Activated T-cell treated with anti-CD3 and anti-CD28 coated beads, Interleukin-2, amount 50 U/mL, for 1 hour (primary cell): ENCODE data around the gene ELP4.
"Not testable (repeated sequence)": the region's sequence is repeated elsewhere in the genome, so short reads cannot be mapped to it uniquely, and the experiment has no call there.

Experiments
- DNase-seq: peaks from one replicate; pipeline ENCODE4 v3.0.0-alpha.2; 2020

Gene ELP4

GRCh38 chr11:31649129-31649966, 139.8 kb downstream of the ELP4 start:
- no peak for DNase-seq

GRCh38 chr11:31651208-31651607, 141.6 kb downstream of the ELP4 start:
- no peak for DNase-seq

- DNase-seq: no peak
These were observed 142.3 kb downstream of the ELP4 start for GRCh38 chr11:31651822-31652221.

DNA sequence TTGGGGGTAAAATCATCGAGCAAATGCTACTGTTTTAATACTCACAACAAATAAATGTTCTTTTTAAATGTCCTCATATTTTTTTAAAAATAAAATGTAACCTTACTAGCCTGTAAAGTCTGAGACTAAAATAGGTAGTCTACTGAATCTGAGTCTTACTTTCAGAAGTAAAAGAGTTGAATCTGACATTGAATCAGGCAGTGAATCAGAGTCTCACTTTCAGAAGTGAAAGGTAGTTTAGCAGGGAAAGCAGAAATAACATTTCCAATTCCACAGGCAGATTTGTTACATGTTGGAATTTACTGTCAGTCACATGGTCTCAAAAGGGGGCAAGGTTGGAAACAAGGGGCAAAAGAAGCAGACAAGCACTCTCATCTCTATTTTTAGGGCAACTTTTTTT, 143.0 kb downstream of the ELP4 start:
- no peak for DNase-seq

DNA sequence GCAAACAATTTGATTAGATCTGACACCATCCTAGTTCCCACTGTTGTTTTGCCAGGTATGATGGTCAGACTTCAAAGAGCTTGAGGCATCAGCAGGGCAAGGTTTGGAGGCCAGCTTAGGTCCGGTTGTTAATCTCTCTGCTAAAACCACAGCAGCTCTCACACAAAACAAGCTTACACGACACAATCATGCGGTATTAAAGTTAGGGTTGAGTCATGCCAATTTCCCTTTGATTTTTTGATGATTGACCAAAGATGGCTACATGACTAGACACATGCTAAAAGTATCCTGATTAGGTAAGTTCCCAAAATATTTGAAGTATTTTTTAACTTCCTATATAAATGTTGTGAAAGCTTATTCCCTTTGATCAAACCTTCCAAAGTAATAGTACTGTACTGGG, 145.9 kb downstream of the ELP4 start:
- no peak for DNase-seq

- DNase-seq: no peak
These were observed 146.5 kb downstream of the ELP4 start for GRCh38 chr11:31656051-31656450.

GRCh38 chr11:31657091-31657490, 147.5 kb downstream of the ELP4 start:
- no peak for DNase-seq

- no peak for DNase-seq
These were observed 154.6 kb downstream of the ELP4 start for GRCh38 chr11:31664129-31664528.

DNA sequence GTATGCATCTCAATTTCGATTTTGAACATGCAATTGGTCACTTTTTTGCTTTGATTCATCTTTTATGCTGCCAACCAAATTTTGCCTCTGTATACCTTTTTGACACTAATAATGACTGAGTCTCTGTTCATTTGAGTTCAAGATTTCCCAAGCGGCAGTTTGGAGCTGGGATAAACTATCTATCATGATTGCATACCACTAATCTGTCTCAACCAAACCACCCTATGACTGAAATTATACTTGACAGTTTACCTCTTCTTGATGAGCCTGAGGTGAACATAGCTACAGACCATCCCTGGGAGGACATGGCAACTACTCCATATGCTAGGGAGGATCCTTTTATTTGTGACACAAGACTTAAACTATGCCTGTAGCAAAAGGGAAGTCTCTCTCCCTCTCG, 155.4 kb downstream of the ELP4 start:
- no peak for DNase-seq

DNA sequence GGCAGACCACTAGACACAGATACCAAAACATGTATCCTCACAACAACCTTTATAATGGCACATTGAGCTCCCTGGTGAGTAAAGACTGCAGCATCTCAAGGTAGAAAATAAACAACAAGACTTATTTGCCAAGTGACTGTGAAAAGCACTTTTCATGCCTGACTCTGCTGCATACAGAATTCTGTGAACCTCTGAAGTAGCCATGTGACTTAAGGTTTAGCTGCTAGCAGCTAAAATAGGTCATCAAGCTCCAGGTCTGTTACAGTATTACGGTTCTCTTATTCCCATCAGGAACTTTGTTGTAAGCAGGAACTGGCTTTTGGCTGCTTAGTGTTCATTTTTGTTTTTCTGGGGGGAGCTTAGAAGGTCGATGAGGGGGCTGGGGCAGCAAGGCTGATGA, 162.1 kb downstream of the ELP4 start:
- DNase-seq: no peak

DNA sequence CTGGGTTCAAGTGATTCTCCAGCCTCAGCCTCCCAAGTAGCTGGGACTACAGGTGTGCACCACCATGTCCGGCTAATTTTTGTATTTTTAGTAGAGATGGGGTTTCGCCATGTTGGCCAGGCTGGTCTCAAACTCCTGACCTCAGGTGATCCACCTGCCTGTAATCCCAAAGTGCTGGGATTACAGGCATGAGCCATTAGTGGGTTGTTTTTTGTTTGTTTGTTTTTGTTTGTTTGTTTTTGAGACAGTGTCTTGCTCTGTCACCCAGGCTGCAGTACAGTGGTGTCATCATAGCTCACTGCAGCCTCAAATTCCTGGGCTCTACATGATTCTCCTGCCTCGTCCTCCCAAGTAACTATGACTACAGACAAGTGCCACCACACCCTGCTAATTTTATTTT, 163.5 kb downstream of the ELP4 start:
- DNase-seq: not testable (repeated sequence)

DNA sequence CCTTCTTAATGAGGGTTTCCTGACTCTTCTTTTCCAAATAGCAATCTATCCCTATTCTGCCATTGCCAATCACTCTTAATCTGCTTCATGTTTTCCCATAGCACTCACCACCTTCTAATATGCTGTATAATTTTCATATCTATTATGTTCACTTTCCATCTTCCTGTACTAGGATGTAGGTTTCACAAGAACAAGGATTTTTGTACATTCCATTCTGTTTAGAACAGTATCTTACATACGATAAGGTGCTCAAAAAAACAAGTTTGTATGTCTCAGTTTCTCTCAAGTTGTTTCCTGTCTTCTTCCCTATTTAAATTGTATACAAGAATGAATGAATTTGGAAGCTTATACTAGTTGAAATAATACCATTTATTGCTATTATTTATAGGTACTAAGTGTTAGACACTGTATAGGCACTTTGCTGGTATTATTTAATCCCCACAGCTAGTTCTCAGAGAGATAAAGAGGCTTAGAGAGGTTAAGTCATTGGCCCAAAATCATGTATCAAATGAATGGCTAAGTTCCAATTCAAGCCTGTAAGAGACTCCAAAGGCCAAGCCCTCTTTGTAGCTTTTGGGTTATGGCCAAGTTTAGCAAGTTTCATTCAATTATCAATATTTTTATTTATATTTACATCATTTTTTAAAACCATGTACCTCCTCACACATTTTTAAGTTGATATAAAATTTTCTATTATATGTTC, 166.9 kb downstream of the ELP4 start:
- DNase-seq: no peak

GRCh38 chr11:31680770-31681169, 171.2 kb downstream of the ELP4 start:
- DNase-seq: no peak

DNA sequence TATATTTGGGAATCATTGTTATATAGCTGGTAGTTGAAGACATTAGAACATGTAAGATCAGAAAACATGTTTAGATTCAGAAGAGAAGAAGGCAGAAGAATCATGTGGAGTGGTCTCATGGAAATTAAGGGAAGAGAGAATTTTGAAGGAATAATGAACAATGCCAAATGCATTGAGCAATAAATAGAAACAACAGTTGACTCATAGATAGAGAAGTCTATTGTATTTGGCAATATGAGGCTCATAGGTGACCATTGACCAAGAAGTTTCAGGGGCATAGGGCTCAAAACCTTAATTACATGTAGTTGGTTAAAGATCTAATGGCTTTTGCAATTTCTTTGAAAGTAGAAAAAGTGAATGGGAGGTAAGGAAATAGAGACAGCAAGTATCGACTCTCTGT, 177.7 kb downstream of the ELP4 start:
- no peak for DNase-seq

DNA sequence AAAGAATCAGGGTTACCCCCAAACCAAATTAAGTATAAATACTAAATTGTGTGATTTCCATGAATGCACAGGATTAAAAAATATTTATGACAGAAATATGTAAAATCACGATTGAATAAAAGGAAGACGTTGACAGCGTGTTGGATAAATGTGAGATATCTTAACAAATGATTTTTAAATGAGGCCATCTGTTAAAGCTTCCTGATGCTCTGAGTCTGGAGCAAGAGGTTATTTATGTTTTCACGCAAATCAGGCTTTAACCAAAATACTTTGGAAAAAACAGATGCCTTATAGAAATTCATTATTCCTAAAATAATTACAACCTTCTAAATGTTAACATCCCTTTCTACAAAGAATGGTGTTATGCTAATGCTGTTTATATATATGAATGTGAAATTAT, 178.3 kb downstream of the ELP4 start:
- DNase-seq: no peak

DNA sequence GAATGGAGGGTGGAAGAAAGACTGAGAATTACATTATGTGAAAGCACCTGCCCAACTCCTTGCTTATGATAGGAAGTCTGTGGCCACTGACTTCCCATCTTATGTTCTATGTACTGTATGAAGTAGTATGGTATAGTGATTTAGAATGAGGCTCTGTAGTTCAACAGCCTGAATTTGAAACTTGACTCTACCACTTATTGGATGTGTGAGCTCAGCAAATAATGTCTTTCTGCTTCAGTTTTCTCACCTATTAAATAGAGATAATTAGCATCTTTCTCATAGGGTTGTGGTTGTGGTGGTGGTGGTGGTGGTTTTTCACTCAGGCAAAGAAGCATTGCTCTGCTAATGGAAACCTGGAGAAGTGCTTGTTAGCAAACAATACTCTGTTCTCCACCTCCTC, 180.0 kb downstream of the ELP4 start:
- DNase-seq: no peak

- DNase-seq: no peak
These were observed 180.5 kb downstream of the ELP4 start for GRCh38 chr11:31690041-31690440.

GRCh38 chr11:31690516-31690915, 180.9 kb downstream of the ELP4 start:
- no peak for DNase-seq

DNA sequence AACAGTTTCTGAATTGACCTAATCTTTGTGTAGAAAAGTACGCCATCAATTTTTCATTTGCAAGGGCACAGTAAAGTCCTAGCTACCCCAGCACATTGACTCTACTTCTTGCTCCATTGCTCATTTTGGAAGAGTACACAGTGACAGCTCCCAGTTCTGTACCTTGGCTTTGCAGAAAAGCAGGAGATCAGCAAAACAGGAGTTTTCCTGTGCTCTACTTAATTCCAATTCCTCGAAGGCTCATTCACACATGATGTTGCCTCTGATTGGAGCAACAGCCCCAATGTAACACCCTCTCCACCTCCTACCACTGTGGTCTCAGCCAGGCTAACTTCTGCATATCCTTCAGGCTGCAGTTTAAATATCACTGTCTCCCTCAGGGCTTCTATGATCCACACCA, 182.9 kb downstream of the ELP4 start:
- DNase-seq: no peak

GRCh38 chr11:31697049-31697448, 187.5 kb downstream of the ELP4 start:
- DNase-seq: not testable (repeated sequence)

DNA sequence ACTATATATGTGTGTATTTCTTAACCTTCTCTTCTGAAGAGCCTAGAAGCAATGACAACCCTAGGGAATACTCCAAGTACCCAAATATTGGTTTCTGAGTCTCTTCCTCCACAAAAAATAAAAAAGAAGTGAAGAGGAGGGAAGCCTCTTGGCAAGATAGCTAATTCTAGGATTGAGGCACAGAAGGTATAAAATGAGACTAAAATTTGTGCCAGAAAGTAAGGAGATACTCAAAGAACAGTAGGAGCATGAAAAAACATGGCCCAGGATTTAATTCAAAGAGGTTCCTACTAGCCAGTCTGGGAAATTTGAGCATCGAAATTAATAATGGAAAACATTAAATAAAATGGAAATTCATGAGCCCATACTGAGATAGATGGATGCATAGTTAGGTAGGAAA, 189.5 kb downstream of the ELP4 start:
- no peak for DNase-seq

DNA sequence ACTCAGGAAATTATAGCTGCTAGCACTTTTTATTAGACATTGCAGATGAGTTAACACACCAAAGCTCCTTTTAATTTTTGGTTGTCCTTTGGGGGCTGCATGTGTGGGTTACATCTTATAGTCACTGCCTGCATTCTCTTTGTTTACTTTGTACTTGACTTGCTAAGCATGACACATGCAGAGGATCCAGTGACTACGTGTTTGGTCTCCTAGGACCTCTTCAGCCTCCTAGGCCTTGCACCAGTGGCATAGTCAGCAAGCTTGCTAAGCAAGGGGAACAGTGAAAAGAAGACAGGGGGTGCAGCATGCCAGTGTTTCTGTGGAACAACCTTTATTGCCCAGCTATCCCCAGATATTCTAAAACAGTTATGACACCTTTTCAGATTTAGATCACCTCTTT, 193.4 kb downstream of the ELP4 start:
- no peak for DNase-seq

GRCh38 chr11:31706357-31706756, 196.8 kb downstream of the ELP4 start:
- no peak for DNase-seq

DNA sequence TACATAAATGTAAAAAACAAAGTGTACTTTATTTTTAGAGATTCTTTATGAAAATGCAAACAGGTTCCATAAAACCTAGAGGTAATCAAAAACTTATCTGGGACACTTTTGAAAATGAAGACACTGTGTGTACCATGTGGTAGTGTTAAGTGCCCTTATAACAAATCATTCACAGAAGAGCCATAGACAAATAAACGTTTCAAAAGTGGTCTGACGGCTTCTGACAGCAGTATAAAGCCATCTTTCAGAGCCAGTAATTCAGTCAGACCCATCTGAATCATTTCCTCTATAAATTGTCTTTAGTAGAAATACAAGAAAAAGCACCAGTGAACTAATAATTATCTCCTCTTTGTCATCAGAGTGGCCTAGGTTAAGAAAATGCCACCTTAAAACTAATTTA, 201.6 kb downstream of the ELP4 start:
- no peak for DNase-seq

- no peak for DNase-seq
These were observed 203.3 kb downstream of the ELP4 start for GRCh38 chr11:31712851-31713250.
